Measurements from ENCODE around the gene DNAJC18.

Gene DNAJC18

DNA sequence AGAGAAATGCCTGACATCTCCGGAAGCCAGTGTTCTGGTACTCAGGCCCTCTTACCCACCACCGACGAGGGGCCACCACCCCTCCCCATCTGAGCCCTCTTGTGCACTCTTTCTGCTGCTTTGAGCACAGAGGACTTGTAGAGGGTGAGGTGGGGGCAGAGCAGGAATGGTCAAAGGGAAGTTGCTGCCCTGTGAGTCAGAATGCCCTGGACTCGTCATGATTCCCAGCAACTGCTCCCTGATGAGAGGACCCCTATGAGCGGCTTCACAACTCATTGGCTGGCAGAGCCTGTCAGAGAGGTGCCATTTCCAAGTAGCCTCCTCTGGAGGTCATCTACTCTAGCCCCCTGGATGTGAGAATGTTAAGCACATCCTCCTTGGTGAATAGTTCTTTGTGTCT lies 22.4 kb upstream of the DNAJC18 start:
- in situ Hi-C loops (cut with HindIII; ENCODE audit: low sequenced_read_pairs), result no loop called here

DNA sequence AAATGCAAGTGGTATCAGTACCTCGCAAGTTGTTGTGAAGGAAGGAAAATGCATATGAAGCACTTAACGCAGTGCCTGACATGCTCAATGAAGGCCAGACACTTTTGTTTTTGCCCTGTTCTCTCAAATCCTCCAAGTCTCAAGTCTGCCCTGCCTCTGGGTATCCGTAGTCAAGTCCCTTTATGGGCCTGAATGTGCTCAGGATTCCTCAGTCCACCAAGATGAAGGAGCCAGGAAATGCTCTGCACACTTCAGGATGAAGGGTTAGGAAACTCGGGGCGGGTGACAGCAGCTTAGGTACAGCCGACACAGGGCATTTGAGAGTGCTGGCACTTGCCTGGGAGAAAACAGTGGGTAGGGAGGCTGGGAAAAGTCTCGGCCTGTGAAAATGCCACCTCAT lies 21.9 kb upstream of the DNAJC18 start:
- in situ Hi-C loops (cut with HindIII; ENCODE audit: low sequenced_read_pairs), result no loop called here

DNA sequence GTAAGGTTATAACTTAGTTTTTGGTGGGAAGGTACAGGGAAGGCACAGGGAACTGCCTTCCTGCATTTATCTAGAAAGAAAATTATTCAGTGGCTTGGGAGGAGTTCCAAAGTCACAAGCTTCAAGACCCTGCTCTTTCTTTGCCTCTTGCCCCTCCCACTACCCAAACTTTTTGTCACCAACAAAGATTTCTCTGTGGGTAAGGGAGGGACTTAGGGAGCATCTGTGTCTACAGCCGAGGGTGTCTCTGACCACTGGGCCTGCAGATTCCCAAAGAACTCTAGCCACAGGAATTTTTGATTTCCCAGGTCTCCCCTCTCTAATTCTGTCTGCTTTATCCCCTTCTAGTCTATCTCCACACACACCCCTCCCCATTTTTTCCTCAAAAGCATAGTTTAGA lies 21.1 kb upstream of the DNAJC18 start:
- in situ Hi-C loops (cut with HindIII; ENCODE audit: low sequenced_read_pairs), result no loop called here

DNA sequence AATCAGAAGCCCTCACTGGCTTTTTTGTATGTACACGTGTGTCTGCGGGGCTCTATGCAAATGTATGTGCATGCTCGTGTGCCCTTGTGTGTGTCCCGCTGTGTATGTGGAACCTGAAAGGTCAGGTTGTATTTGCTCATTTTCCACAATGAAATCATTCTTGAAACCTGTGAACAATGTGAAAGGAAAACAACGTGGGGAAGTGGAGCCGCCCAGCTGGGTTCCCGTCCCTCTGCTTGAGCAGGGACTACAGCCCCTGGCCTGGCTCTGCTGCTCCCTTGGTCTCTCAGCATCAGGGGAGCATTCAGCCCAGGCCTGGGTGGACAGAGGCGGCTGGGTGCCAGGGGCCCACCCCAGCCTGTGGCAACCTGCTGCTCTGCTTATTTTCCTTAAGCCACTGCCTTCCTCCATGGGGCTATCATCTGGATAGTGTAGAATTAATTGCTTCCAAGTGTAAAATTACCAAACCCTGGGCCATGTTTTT lies 20.2 kb upstream of the DNAJC18 start:
- in situ Hi-C loops (cut with HindIII; ENCODE audit: low sequenced_read_pairs), result no loop called here

DNA sequence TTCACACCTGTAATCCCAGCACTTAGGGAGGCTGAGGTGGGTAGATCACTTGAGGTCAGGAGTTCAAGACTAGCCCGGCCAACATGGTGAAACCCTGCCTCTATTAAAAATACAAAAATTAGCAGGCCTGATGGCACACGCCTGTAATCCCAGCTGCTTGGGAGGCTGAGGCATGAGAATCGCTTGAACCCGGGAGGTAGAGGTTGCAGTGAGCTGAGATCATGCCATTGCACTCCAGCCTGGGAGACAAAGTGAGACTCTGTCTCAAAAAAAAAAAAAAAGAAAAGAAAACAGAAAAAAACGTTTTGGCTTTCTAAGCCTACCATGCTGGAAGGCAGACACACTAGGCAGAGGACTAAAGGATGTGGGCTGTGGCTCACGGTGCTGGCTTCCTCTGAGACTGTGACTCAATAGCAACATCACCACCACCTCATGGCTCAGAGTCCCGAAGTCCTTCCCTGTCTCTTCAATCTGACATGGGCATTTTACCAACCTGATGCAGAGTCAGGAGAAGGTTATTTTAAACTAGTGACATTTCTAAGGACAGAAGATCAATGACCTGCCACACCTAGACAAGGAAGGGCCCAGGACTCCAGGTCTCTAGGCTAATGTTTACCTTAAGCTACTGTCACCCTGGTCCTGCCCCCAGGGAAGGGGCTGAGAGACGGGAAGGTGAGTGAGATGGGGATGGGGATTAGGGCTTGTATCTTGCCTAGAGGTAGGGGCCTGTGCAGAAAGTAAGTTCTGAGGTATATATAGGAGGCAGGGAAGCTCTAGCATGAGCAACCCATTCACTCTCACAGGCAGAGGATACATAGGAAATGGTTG lies 19.5 kb upstream of the DNAJC18 start:
- in situ Hi-C loops (cut with HindIII; ENCODE audit: low sequenced_read_pairs), result no loop called here

DNA sequence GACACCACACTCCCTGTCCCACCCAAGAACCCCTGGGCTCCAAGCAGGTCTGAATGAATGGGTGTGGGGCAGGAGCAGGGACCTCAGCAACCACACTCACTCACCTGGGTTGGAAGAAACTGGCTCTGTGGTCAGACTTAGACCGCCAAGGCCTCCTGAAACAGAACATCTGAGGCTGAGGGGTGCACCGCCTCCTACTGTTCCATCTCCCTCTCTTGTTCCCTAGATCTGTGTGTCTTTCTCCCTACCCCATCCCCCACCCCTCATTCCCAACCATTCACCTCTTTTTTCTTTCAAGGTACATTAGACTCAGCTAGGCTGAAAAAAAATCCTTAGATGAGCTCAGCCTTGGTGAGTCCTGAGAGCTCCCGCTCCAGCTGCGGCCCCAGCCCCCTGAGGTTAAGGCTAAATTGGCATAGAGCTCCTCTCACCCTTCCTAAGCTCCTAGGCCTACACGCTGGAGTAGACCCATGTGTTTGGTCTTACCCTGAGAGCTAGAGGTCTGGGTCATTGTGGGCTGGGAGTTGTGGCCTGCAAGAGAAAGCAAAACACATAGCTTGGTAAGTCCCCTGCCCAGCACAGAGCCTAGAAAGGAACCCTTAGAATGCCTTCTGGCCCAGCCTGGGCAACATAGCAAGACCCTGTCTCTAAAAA lies 18.5 kb upstream of the DNAJC18 start:
- in situ Hi-C loops (cut with HindIII; ENCODE audit: low sequenced_read_pairs), result no loop called here

DNA sequence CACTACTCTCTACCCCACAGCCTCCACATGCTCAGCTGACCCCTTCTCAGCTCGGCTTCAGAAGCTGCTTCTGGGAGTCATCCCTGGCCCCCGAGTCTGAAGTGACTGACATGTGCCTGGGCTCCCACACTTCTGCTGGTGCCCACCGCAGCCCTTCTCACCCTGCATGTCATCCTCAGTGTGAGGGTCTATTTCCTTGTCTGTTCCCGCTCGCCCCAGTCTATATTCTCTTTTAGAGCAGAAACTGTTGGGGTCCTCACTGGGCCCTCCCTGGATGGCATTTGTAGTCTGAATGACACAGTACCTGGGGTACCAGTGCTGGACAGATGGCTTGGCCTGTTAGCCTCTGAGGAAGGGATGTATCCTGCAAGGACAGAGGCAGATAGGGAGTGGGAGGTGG lies 17.9 kb upstream of the DNAJC18 start:
- in situ Hi-C loops (cut with HindIII; ENCODE audit: low sequenced_read_pairs), result no loop called here

DNA sequence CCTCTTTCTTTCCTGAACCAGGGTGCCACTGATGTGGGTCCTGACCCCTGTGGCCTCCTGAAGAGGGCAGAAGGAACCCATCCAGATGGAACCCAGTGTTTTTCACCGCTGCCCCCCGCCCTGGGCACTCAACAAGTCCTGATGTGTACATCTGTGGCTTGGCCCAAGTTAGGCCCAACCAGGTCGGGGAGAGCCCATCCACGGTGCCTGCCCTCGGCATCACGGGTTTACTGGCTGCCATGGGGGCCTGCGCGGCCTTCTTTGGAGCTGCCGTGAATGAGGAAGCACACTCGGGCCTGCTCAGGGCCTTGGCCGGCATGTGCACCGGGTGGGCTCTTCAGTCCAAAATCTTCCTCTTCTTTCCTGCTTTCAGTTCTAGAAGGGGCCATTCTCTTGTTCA lies 17.5 kb upstream of the DNAJC18 start:
- in situ Hi-C loops (cut with HindIII; ENCODE audit: low sequenced_read_pairs), result no loop called here

DNA sequence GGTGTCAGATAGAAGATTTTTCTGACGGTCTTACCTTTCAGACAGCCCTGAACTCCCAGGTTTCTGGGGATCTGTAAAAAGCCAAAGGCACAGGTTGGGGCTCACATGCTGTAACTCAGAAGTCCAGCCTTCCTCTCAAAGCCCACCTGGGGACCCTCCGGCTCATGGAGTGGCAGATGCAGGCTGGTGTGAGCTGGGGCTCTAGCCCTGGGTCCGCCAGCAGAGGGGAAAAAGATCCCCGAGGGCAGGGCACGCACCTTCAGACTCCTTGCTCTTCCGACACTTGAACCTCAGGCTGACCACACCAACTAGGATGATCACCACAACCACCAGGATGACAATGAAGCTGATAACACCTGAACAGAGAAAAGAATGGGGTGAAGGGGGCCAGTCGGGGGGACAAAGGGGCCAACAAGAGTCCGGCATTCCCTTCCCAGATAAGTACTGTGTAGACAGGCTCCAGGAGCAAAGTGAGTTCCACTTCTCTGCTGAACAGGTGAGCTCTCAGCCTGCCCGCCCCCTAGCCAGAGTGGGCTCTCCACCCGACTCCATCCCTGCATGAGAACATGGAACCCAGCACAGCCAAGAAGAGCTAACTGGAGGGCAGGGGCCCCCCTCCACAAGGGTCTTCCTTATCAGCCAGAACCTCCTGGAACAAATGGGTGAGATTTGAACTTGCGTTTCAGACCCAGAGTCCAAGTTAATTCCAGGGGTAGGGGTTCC lies 15.4 kb upstream of the DNAJC18 start:
- in situ Hi-C loops (cut with HindIII; ENCODE audit: low sequenced_read_pairs), result no loop called here

DNA sequence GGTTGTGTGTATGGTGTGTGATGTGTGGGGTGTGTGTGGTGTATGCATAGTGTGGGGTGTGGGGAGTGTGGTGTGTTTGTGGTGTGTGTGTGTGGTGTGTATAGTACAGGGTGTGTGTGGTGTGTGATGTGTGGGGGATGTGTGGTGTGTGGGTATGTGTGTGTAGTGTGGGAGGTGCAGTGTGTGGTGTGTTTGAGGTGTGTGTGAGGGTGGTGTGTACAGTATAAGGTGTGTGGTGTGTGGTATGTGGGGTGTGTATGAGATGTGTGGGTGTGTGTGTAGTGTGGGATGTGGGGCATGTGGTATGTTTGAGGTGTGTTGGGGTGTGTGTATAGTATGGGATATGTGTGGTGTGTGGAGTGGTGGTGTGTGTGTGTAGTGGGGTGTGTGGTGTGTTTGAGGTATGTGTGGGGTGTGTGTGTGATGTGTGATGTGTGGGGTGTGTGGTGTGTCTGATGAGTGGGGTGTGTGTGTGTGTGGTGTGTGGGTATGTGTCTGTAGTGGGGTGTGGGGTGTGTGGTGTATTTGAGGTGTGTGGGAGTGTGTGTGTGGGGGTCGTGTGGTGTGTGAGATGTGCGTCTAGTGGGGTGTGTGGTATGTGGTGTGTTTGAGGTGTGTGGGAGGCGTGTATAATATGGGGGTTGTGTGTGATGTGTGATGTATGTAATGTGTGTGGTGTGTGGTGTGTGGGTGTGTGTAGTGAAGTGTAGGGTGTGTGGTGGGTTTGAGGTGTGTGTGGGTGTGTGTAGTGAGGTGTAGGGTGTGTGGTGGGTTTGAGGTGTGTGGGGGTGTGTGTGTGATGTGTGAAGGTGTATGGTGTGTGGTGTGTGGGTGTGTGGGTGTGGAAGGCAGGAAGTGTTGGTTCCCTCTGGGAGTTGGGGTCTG lies 14.6 kb upstream of the DNAJC18 start:
- in situ Hi-C loops (cut with HindIII; ENCODE audit: low sequenced_read_pairs), result no loop called here

DNA sequence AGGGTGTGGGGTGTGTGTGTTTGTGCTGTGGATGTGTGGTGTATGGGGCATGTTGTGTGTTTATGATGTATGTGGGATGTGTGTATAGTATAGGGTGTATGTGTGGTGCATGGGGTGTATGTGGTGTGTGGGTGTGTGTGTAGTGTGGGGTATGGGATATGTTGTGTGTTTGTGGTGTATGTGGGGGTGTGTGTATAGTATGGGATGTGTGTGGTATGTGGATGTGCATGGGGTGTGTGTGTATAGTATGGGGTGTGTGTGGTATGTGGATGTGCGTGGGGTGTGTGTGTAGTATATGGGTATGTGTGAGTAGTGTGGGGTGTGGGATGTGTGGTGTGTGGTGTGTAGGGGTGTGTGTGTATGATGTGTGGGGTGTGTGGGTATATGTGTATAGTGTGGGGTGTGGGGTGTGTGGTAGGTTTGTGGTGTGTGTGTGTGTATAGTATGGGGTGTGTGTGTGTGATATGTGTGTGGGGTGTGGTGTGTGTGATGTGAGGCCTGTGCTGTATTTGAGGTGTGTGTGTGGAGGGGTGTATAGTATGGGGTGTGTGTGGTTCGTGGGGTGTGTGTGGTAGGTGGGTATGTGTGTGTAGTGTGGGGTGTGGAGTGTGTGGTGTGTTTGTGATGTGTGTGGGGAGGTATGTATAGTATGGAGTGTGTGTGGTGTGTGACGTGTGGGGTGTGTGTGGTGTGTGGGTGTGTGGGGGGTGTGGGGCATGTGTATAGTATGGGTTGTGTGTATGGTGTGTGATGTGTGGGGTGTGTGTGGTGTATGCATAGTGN lies 12.7 kb upstream of the DNAJC18 start:
- in situ Hi-C loops (cut with HindIII; ENCODE audit: low sequenced_read_pairs), result no loop called here

DNA sequence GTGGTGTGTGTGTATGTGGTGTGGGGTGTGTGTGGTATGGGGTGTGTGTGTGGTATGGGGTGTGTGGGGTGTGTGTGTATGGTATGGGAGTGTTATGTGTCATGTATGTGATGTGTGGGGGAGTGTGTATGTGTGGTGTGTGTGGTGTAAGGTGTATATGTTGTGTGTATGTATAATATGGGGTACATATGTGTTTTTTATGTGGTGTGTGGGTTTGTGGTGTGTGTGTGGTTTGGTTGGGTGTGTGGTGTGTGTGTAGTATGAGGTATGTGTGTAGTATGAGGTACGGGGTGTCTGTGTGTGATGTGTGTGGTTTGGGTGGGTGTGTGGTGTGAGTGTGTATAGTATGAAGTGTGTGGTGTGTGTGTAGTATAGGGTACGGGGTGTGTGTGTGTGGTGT lies 11.9 kb upstream of the DNAJC18 start:
- in situ Hi-C loops (cut with HindIII; ENCODE audit: low sequenced_read_pairs), result no loop called here

DNA sequence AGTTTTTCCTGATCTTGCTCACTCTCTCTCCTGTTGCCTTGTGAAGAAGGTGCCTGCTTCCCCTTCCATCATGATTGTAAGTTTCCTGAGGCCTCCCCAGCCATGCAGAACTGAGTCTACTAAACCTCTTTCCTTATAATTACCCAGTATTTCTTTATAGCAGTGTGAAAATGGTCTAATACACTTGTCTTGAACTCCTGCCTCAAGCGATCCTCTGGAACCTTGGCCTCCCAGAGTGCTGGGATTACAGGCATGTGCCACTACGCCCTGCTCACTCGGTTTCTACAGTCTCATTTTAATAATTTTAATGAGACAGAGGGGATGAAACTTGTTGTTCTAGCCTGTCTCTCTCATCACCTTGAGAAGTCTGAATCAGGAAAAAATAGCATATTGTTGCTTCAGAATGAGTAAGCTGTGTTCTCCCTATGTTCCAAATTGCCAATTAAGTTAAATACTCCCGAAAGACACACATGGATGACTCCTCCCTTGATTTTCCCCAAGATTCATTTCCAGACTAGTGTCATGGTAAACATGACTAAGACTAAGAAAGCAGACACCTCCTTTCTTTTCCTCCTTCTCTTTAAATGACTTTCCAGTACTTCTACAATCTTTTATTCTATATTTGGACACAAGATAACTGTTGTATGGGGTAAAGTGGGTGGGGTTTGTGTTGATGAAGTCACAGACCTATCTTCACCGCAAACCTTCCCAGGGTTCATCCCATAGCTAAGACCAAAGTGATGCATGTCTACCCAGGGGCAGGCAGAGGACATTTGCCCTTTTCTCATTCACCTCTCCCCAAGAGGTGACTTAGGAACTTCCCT lies 7.8 kb upstream of the DNAJC18 start:
- in situ Hi-C loops (cut with HindIII; ENCODE audit: low sequenced_read_pairs), result loop anchor here (25.0 kb wide), 1 partner anchor 140 kb away; no protein-coding TSS in a partner anchor

DNA sequence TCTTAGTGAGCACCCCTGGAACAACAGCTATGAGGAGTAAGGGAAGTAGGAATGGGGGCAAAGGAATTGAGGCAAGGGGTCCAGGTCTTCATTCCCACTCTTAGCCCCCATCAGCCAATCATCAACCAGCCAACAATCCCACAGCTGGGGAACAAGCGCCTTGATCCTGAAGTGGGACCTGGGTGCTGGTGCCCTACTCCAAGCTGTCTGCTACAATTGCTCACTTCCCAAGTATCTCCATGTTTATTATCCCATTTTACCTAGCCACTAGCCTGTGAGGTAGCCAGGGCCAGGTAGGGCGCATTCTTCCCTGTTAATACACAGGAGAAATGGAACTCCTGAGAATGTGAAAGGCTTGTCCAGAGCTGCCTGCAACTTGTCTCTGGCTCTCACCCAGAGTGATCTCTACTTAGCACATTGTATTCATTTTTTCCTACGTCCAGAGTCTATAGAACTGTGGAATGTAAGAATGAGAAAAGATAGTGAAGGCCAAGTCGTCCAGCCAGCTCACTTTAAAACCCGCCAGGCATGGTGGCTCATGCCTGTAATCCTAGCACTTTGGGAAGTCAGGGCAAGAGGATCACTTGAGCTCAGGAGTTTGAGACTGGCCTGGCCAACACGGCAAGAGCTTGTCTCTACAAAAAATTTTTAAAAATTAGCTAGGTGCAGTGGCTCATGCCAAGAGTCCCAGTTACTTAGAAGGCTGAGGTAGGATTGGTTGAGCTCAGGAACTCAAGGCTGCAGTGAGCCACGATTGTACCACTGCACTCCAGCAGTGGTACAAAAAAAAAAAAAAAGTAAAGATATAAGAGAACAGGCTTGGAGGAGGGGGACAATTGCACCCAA lies 6.2 kb upstream of the DNAJC18 start:
- in situ Hi-C loops (cut with HindIII; ENCODE audit: low sequenced_read_pairs), result loop anchor here (25.0 kb wide), 1 partner anchor 142 kb away; no protein-coding TSS in a partner anchor

DNA sequence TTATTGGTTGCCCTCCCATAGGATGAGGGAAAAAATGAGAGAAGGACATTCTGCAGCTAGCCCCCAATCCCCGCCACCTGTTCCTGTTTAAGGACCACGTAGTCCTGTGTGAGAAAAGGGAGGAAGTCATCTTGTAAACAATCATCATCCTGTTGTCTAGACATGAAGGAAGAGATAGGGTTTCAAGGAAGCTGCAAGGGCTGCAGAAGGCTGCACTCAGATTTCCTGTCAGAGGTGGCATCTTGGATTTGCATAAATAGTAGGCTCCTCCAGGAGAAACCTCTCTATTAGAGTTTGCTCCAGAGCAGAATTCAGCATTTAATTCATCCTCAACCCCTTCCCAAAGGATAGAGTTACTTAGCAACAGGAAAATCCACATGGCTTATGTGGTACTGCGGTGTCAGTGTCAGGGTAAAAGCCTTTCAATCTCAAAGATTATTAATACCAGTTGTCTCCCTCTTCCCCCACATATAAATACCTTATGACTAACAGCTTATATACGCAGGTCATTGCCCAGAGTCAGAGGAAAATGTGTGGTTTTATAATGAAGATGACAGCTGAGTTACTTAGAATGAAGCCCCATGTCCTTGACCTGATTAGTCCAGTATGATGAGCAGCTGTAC lies 4.6 kb upstream of the DNAJC18 start:
- in situ Hi-C loops (cut with HindIII; ENCODE audit: low sequenced_read_pairs), result loop anchor here (25.0 kb wide), 1 partner anchor 143 kb away; no protein-coding TSS in a partner anchor

DNA sequence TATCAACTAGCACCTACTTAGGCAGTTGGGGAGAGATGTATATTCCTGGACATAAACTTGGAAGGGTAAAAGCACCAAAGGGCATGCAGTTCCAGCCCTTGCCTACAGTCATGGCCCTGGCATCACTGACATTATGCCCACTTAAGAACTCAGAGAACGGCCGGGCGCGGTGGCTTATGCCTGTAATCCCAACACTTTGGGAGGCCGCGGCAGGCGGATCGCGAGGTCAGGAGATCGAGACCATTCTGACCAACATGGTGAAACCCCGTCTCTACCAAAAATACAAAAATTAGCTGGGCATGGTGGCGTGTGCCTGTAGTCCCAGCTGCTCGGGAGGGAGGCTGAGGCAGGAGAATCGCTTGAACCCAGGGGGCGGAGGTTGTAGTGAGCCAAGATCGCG lies 1.1 kb upstream of the DNAJC18 start:
- in situ Hi-C loops (cut with HindIII; ENCODE audit: low sequenced_read_pairs), result loop anchor here (25.0 kb wide), 1 partner anchor 147 kb away; no protein-coding TSS in a partner anchor

DNA sequence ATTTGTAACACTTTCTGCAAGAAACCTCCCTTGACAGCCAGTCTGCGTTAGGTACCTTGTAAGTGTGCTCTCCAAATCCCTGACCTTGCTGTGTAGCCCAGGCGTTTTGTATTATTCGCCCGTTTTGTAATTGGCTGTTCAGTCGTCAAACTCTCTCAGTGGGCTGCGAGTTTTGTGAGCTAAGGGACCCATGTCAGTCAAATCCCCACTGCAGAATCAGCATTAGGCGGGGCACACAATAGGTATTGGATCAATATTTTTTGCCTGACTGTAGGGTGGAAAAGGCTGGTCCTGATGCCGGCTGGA lies 665 bp downstream of the DNAJC18 start:
- in situ Hi-C loops (cut with HindIII; ENCODE audit: low sequenced_read_pairs), result loop anchor here (25.0 kb wide), 1 partner anchor 149 kb away; no protein-coding TSS in a partner anchor

DNA sequence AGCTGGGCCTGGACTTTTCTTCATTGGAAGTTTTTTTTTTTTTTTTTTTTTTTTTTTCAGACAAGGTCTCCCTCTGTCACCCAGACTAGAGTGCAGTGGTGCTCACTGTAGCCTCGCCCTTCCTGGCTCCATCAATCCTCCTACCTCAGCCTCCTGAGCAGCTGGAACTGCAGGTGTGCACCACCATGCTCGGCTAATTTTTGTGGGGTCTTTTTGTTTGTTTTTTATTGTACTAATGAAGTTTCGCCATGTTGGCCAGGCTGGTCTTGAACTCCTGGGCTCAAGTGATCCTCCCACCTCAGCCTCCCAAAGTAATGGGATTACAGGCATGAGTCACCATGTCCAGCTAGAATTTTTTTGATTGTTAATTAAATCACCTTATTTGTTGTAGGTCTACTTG lies 3.6 kb downstream of the DNAJC18 start:
- in situ Hi-C loops (cut with HindIII; ENCODE audit: low sequenced_read_pairs), result loop anchor here (25.0 kb wide), 1 partner anchor 152 kb away; no protein-coding TSS in a partner anchor

All from DLD1 (cell line).